Small intestine (tissue), 7 donors: ENCODE results near the gene RFT1. TPM values are rescaled to one million over a fixed set of nuclear protein-coding genes. Genes with fewer than 3 reads are reported as not detected.
A peak's percentile ranks its signal among the peaks of the same experiment; 100 is the strongest.

Experiments used
- DNase-seq, 2 donors: peaks; one replicate each; pipeline versions ENCODE4 v3.0.0 to v3.0.0-alpha.2; 2013
- FAIRE-seq: peaks from 2 replicates; lab custom pipeline; 2012; peaks lifted over from hg19 to GRCh38; lab: Jason Lieb, UNC
- H3K27ac ChIP-seq, 3 donors: one replicate each; pipeline ENCODE4 v1.5.1; 2013; ENCODE audit warnings: low read length in 2 of 3, mild to moderate bottlenecking in 2 of 3, control low read depth in 1 of 3, inconsistent platforms in 1 of 3, low read depth in 1 of 3, moderate library complexity in 1 of 3
- H3K27me3 ChIP-seq, 3 donors: one replicate each; pipeline ENCODE4 v1.6.1; 2013; ENCODE audit warnings: low read length in 3 of 3, inconsistent platforms in 1 of 3; ENCODE audit not compliant: control insufficient read depth in 3 of 3, insufficient read depth in 3 of 3
- H3K36me3 ChIP-seq, 3 donors: one replicate each; pipeline ENCODE4 v1.6.1; 2013; ENCODE audit warnings: low read length in 3 of 3, inconsistent platforms in 1 of 3, low read depth in 1 of 3, mild to moderate bottlenecking in 1 of 3, moderate library complexity in 1 of 3; ENCODE audit not compliant: control insufficient read depth in 3 of 3, insufficient read depth in 2 of 3
- H3K4me1 ChIP-seq, 3 donors: one replicate each; pipeline ENCODE4 v1.6.1; 2013; ENCODE audit warnings: low read length in 2 of 3, inconsistent platforms in 1 of 3, low read depth in 1 of 3, mild to moderate bottlenecking in 1 of 3, moderate library complexity in 1 of 3; ENCODE audit not compliant: control insufficient read depth in 3 of 3, insufficient read depth in 2 of 3
- H3K4me3 ChIP-seq, 3 donors: one replicate each; pipeline ENCODE4 v1.5.1; 2013; ENCODE audit warnings: low read length in 3 of 3, control low read depth in 1 of 3, inconsistent platforms in 1 of 3, low read depth in 1 of 3, mild to moderate bottlenecking in 1 of 3, moderate library complexity in 1 of 3
- H3K9me3 ChIP-seq, 2 donors: one replicate each; pipeline ENCODE4 v1.6.1; 2013; ENCODE audit warnings: low read depth in 1 of 2, low read length in 1 of 2; ENCODE audit not compliant: control insufficient read depth in 2 of 2, insufficient read depth in 1 of 2
- WGBS, 3 donors: extraction: QIAGEN DNeasy Blood & Tissue Kit; methylation state at CpG; one replicate each; pipeline ENCODE4 v1.1.7; 2013; 5-methylcytosine and 5-hydroxymethylcytosine counted together
- polyA plus RNA-seq, 4 donors: library from polyadenylated mRNA; stranded (reverse) in 3 of 4; unstranded in 1 of 4; fragments of 200-250 nt in 3 of 4; fragments of 120-200 nt in 1 of 4; gene quantifications; one replicate each; pipeline versions ENCODE4 v1.2.1 to v1.2.3, GENCODE V29; 2013
- donor health status: healthy with polysubstance abuse.
- donor health status: control.
- donor health status: control.
- donor health status: Bipolar disorder and iron deficiency.
- donor health status: healthy.

Gene RFT1
- polyA plus RNA-seq, 4 donors, result 1.3 to 21.4 (median 9.6) TPM

DNA sequence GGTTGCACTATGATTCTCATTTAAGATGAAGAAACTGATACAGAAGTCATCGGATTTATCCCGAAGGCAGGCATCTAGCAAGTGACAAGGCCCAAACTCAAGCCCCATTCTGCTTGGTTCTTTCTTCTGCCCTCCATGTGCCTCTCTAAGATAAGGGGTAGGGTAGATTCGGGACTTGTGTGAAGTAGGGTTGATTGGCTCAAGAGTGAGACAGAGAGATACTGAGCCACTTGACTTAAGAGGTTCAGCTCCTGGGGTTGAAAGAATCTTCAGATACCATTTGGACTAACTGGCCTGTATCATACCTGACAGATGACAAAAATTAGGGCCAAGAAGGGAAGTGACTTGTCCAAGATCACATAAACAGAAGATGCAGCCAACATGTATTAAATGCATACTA lies 891 bp downstream of the RFT1 start:
- DNase-seq (no peak), FAIRE-seq (no peak)
- Histone ChIP-seq H3K9me3 (no peaks in the 10 kb centered on the region), H3K36me3 (peaks cover under 1 to 15% (median 6%) of the 10 kb centered on the region in 3 donors), H3K27ac (peak overlapping the region in 1 of 3 donors; percentile 96), H3K4me3 (peak overlapping the region in 2 of 3 donors; percentile 89 to 98), H3K27me3 (no peaks in the 10 kb centered on the region), H3K4me1 (peaks cover 0 to 11% (median 10%) of the 10 kb centered on the region in 3 donors)
- WGBS, 3 donors, result 19 to 61% (median 41%) methylated on average over 3 of the region's 3 CpGs

DNA sequence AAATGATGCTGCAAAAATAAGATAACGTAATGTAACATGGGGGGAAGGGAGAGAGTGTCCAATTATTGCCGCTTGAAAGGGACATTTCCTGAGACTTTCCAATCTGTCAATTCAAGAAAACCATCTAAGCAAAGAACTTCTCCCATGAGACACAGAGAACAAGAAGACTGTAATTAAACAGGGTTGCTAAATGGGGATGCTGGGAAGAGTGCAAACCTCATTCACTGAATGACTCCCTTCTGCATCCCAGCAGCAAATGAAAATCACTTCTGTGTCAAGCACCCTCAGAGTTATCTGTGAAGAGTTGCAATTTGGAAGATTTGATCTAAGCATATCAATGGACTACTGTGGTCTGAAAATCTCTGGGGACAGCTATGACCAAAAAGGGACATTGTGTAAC lies 3.6 kb downstream of the RFT1 start:
- Histone ChIP-seq H3K9me3 (no peaks in the 10 kb centered on the region), H3K36me3 (peaks cover 6 to 34% (median 20%) of the 10 kb centered on the region in 3 donors), H3K27me3 (no peaks in the 10 kb centered on the region), H3K4me1 (peaks cover 0 to 11% (median 10%) of the 10 kb centered on the region in 3 donors), H3K27ac (no peak overlapping the region), H3K4me3 (no peak overlapping the region)
- WGBS, 3 donors, result 84 to 94% (median 89%) methylated on average over 2 of the region's 2 CpGs
- no peak for DNase-seq
- FAIRE-seq, result no peak

DNA sequence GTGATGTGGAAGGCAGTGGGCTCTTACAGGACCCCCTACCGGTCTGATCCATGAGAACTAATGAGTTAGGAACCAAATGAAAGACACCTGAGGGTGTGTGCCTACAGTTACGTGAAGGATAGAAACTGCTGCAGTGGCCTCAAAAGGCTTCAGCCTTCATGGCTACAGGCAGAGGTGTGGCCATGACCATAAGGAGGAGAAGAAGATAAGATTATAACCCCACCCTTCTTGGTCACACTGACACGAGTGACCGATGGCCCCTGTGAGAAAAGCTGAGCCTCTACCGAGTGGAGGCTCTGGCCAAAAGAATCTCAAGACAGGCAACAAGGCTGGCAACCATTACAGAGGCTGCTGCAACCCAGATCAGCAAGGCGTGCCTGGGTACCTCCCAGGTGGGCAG lies 6.3 kb downstream of the RFT1 start:
- WGBS, 3 donors, result 81 to 88% (median 87%) methylated on average over 6 of the region's 6 CpGs
- H3K27ac ChIP-seq, result no peak overlapping the region
- peaks cover 14 to 49% (median 25%) of the 10 kb centered on the region in 3 donors for H3K36me3 ChIP-seq
- no peaks in the 10 kb centered on the region for H3K9me3 ChIP-seq
- FAIRE-seq (no peak), DNase-seq (no peak)
- no peaks in the 10 kb centered on the region for H3K27me3 ChIP-seq
- no peak overlapping the region for H3K4me3 ChIP-seq
- no peaks in the 10 kb centered on the region for H3K4me1 ChIP-seq

DNA sequence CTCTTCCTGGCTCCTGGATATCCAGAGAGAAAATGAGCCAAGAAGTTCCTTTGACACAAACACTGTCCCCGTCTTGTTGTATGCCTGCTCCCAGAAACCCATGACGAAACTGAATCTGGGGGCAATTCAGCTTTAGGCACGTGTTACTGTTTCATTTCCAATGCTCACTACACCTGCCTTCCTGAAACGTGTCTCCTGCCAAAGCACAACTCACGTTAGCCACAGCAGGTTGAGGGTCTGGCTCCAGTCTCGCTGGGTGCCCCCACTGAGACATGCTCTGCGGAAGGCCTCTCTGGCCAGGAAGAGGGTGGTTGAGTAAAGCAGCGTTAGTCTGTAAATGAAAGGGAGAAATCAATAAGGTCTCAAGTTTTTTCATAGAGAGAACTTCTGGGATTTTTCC lies 6.7 kb downstream of the RFT1 start:
- FAIRE-seq (no peak), DNase-seq (no peak)
- no peak overlapping the region for H3K4me3 ChIP-seq
- H3K4me1 ChIP-seq, result no peaks in the 10 kb centered on the region
- WGBS, 3 donors, result 87 to 91% (median 89%) methylated on average over 8 of the region's 8 CpGs
- H3K9me3 ChIP-seq, result no peaks in the 10 kb centered on the region
- H3K36me3 ChIP-seq, result peaks cover 14 to 53% (median 25%) of the 10 kb centered on the region in 3 donors
- H3K27ac ChIP-seq, result no peak overlapping the region
- no peaks in the 10 kb centered on the region for H3K27me3 ChIP-seq

DNA sequence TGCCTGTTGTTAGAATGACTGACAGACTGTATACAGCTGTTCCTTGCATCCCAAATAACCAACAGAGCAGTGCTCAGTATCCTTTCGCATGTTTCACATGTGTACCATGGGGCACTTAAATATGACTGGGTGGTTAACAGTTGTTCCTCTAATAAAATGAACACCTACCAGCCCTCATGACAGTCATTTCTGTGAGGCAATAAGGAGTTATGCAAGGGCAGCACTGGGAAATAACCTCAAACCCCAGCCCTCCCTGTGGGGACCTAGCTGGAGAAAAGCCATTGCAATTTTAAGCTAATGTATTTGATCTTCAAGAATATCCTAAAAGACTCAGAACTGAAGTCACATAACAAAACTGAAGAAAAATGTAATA lies 7.3 kb downstream of the RFT1 start:
- Histone ChIP-seq H3K9me3 (no peaks in the 10 kb centered on the region), H3K4me3 (no peak overlapping the region), H3K4me1 (no peaks in the 10 kb centered on the region), H3K27me3 (no peaks in the 10 kb centered on the region), H3K27ac (no peak overlapping the region), H3K36me3 (peaks cover 14 to 57% (median 25%) of the 10 kb centered on the region in 3 donors)
- WGBS, 3 donors, result 94 to 100% (median 97%) methylated on average over 1 of the region's 1 CpG
- DNase-seq, result no peak
- no peak for FAIRE-seq

DNA sequence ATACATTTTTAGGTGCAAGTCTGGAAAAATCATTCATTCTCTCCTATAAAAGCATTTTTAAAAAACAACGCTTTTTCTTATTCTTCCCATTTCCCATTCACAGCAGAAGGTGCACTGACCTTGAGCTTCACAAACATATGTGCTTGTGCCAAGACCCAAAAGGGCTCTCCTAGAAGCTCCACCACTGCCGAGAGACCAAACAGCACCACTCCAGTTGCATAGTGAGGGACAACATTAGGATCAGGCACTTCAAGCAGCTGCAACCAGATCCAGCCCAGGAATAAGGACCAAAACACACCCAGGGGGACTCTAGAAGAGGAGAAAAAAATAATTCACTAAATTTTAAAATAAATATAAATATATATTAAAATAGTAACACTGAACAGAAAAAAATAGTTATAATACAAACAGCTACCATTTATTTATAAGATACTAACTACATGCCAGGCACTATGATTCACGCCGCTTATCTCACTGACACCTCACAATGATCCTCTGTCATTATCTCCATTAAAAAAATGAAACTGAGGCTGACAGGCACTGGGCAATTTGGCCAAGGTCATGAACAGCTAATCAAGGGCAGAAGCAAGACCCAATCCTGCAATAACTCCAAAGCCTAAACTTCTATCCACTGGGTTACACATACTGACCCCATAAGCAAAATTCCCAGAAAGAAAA lies 7.8 kb downstream of the RFT1 start:
- H3K27ac ChIP-seq, result no peak overlapping the region
- no peaks in the 10 kb centered on the region for H3K27me3 ChIP-seq
- H3K4me1 ChIP-seq, result no peaks in the 10 kb centered on the region
- 89 to 94% (median 92%) methylated on average over 4 of the region's 4 CpGs for WGBS, 3 donors
- no peak for FAIRE-seq
- peaks cover 16 to 62% (median 25%) of the 10 kb centered on the region in 3 donors for H3K36me3 ChIP-seq
- DNase-seq, result no peak
- no peak overlapping the region for H3K4me3 ChIP-seq
- H3K9me3 ChIP-seq, result no peaks in the 10 kb centered on the region

DNA sequence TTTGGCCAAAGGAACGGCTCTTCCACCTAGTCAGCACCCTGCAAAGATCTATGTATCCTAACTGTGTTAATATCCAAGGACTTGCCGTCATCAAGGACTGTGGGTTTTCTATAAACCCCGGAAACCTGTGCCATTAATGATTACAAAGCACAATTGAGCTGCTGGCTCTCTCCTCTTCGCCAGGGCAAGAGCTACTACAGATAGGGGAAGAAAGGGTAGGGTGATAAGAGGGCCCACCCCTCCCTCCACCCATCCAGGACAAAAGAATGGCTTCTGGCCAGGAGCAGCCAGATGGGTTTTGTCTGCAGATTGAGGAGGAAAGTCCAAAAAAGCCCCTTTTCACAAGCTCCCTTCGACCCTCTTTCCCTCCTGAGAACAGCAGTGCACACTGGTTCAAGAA lies 9.9 kb downstream of the RFT1 start:
- Histone ChIP-seq H3K27me3 (no peaks in the 10 kb centered on the region), H3K36me3 (peaks cover 21 to 66% (median 22%) of the 10 kb centered on the region in 3 donors), H3K9me3 (no peaks in the 10 kb centered on the region), H3K27ac (no peak overlapping the region), H3K4me3 (no peak overlapping the region), H3K4me1 (no peaks in the 10 kb centered on the region)
- FAIRE-seq (no peak), DNase-seq (no peak)
- 21 to 64% (median 44%) methylated on average over 5 of the region's 5 CpGs for WGBS, 3 donors

DNA sequence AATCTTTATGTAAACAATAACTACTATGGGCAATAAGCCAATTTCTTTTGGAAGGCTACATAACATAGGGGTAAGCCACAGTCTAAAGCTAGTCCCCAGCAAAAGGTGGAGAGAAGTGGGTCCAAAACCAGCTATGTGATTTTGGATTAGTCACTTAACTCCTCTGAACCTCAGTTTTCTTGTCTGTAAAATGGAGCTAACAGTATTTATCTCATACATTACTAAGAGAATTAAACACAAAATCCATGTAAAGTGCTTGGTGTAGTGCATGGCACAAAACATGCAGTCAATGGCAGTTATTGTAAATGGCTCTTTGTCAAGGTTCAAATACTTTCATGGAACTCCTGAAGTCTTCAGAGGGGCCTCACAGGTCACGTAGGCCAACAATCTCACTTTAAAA lies 13.3 kb downstream of the RFT1 start:
- H3K36me3 ChIP-seq, result peaks cover 7 to 70% (median 15%) of the 10 kb centered on the region in 3 donors
- no peak overlapping the region for H3K4me3 ChIP-seq
- H3K9me3 ChIP-seq, result no peaks in the 10 kb centered on the region
- DNase-seq (no peak), FAIRE-seq (no peak)
- 95 to 100% (median 96%) methylated on average over 1 of the region's 1 CpG for WGBS, 3 donors
- H3K27ac ChIP-seq, result no peak overlapping the region
- H3K27me3 ChIP-seq, result no peaks in the 10 kb centered on the region
- peaks cover 0 to 4% (median 0%) of the 10 kb centered on the region in 3 donors for H3K4me1 ChIP-seq
